Hepatocyte (in vitro differentiated cells): ENCODE results near the gene AKAP13. TPM values are rescaled to one million over a fixed set of nuclear protein-coding genes. Genes with fewer than 3 reads are reported as not detected.
A peak's percentile ranks its signal among the peaks of the same experiment; 100 is the strongest.

ENCODE experiments used
- DNase-seq: peaks from one replicate; pipeline ENCODE4 v3.0.0-alpha.2; 2016; ENCODE audit warnings: low spot score
- H2AFZ ChIP-seq: fragments of 200-600 bp; sonication (generic); 2 replicates; pipeline ENCODE4 v1.6.0; 2016; ENCODE audit warnings: antibody characterized with exemption, mild to moderate bottlenecking
- H3K27ac ChIP-seq: fragments of 200-600 bp; sonication (generic); 2 replicates; pipeline ENCODE4 v1.5.1; 2016; ENCODE audit warnings: mild to moderate bottlenecking
- H3K27me3 ChIP-seq: fragments of 200-600 bp; sonication (generic); 2 replicates; pipeline ENCODE4 v1.6.1; 2016
- H3K36me3 ChIP-seq: fragments of 200-600 bp; sonication (generic); replicated peaks from 2 replicates; pipeline ENCODE4 v1.5.1; 2016; ENCODE audit warnings: low read depth; ENCODE audit not compliant: insufficient read depth
- H3K4me1 ChIP-seq: fragments of 200-600 bp; sonication (generic); 2 replicates; pipeline ENCODE4 v1.5.1; 2016; ENCODE audit warnings: mild to moderate bottlenecking, moderate library complexity; ENCODE audit not compliant: insufficient read depth
- H3K4me2 ChIP-seq: fragments of 200-600 bp; sonication (generic); 2 replicates; pipeline ENCODE4 v1.6.0; 2016
- H3K4me3 ChIP-seq: fragments of 200-600 bp; sonication (generic); 2 replicates; pipeline ENCODE4 v1.5.1; 2016; ENCODE audit warnings: mild to moderate bottlenecking
- H3K79me2 ChIP-seq: fragments of 200-600 bp; sonication (generic); 2 replicates; pipeline ENCODE4 v1.6.0; 2017; ENCODE audit warnings: mild to moderate bottlenecking
- H3K9me2 ChIP-seq: fragments of 200-600 bp; sonication (generic); replicated peaks from 2 replicates; pipeline ENCODE4 v1.6.0; 2017; ENCODE audit warnings: mild to moderate bottlenecking; ENCODE audit not compliant: insufficient read depth
- H3K9me3 ChIP-seq: fragments of 200-600 bp; sonication (generic); 2 replicates; pipeline ENCODE4 v1.5.1; 2016; ENCODE audit warnings: low read depth, mild to moderate bottlenecking
- H4K20me1 ChIP-seq: fragments of 200-600 bp; sonication (generic); 2 replicates; pipeline ENCODE4 v1.6.0; 2016; ENCODE audit warnings: mild to moderate bottlenecking; ENCODE audit not compliant: insufficient read depth, poor library complexity, severe bottlenecking
- CTCF ChIP-seq: fragments of 200-600 bp; sonication (generic); IDR thresholded peaks from 2 replicates; pipeline ENCODE4 v1.5.1; 2016; ENCODE audit warnings: antibody characterized with exemption, mild to moderate bottlenecking; ENCODE audit not compliant: poor library complexity
- EZH2 ChIP-seq: fragments of 200-600 bp; sonication (generic); IDR thresholded peaks from 2 replicates; pipeline ENCODE4 v1.6.1; 2016; ENCODE audit warnings: antibody characterized with exemption, mild to moderate bottlenecking, borderline replicate concordance
- EZH2phosphoT487 ChIP-seq: fragments of 200-600 bp; sonication (generic); IDR thresholded peaks from one replicate; pipeline ENCODE4 v1.6.1; 2018; ENCODE audit warnings: antibody characterized with exemption, mild to moderate bottlenecking, low read depth, moderate library complexity; ENCODE audit not compliant: unreplicated experiment, severe bottlenecking
- WGBS: methylation state at CpG from one replicate; pipeline ENCODE4 v1.1.6; 2016; ENCODE audit warnings: low lambda C conversion rate; ENCODE audit errors: missing lambda C conversion rate; 5-methylcytosine and 5-hydroxymethylcytosine counted together
- polyA plus RNA-seq: library from polyadenylated mRNA; unstranded; fragments of >200 nt; fragmentation: Nextera tagmentation; extraction: Ambion mirVana; gene quantifications from 2 replicates; pipeline ENCODE4 v1.2.1, GENCODE V29; 2016
- total RNA-seq: library from RNA; depleted of rRNA; stranded (reverse); fragments of >200 nt; gene quantifications from 2 replicates; pipeline ENCODE4 v1.2.3, GENCODE V29; 2014

The AKAP13 gene
- total and polyA plus RNA-seq, 2 experiments from 2014 or later, result 55.6 to 80.9 TPM

GRCh38 chr15:85688711-85689110, 308.3 kb downstream of the AKAP13 start:
- H3K4me1 ChIP-seq, result peaks cover 6% of the 10 kb centered on the region
- H3K9me3 ChIP-seq, result no peaks in the 10 kb centered on the region
- no peaks in the 10 kb centered on the region for H3K9me2 ChIP-seq
- no peak overlapping the region for H2AFZ ChIP-seq
- DNase-seq, result no peak
- WGBS, result 53% methylated on average over 3 of the region's 3 CpGs
- no peaks in the 10 kb centered on the region for H3K36me3 ChIP-seq
- H3K27me3 ChIP-seq, result no peaks in the 10 kb centered on the region
- peaks cover 3% of the 10 kb centered on the region for H3K79me2 ChIP-seq
- no peaks in the 10 kb centered on the region for H4K20me1 ChIP-seq
- H3K4me3 ChIP-seq, result no peak overlapping the region
- TF ChIP-seq EZH2 (no peak), EZH2phosphoT487 (no peak), CTCF (no peak)
- no peak overlapping the region for H3K4me2 ChIP-seq
- H3K27ac ChIP-seq, result no peak overlapping the region

GRCh38 chr15:85689729-85690128, 309.3 kb downstream of the AKAP13 start:
- Histone ChIP-seq H3K36me3 (no peaks in the 10 kb centered on the region), H3K27ac (peak overlapping the region; percentile 75), H3K27me3 (no peaks in the 10 kb centered on the region), H4K20me1 (no peaks in the 10 kb centered on the region), H3K4me1 (peaks cover 6% of the 10 kb centered on the region), H3K79me2 (peaks cover 3% of the 10 kb centered on the region), H3K9me2 (no peaks in the 10 kb centered on the region), H3K4me2 (peak overlapping the region; percentile 73), H2AFZ (no peak overlapping the region), H3K9me3 (no peaks in the 10 kb centered on the region), H3K4me3 (no peak overlapping the region)
- no peak for TF ChIP-seq CTCF
- TF ChIP-seq EZH2, result no peak
- TF ChIP-seq EZH2phosphoT487, result no peak
- WGBS, result 18% methylated on average over 9 of the region's 9 CpGs
- DNase-seq, result peak; percentile 58

- peaks cover 4% of the 10 kb centered on the region for H3K36me3 ChIP-seq
- no peak overlapping the region for H2AFZ ChIP-seq
- H3K9me3 ChIP-seq, result no peaks in the 10 kb centered on the region
- H3K4me3 ChIP-seq, result no peak overlapping the region
- TF ChIP-seq CTCF (no peak), EZH2 (no peak), EZH2phosphoT487 (no peak)
- no peak for DNase-seq
- 91% methylated on average over 4 of the region's 4 CpGs for WGBS
- no peaks in the 10 kb centered on the region for H3K9me2 ChIP-seq
- no peak overlapping the region for H3K27ac ChIP-seq
- peak overlapping the region; percentile 73 for H3K4me2 ChIP-seq
- H3K79me2 ChIP-seq, result peaks cover 3% of the 10 kb centered on the region
- no peaks in the 10 kb centered on the region for H3K27me3 ChIP-seq
- H3K4me1 ChIP-seq, result peaks cover 6% of the 10 kb centered on the region
- H4K20me1 ChIP-seq, result no peaks in the 10 kb centered on the region
Measured at GRCh38 chr15:85690561-85691231, 310.3 kb downstream of the AKAP13 start.
